Measurements from ENCODE around the gene TPH2. TPM values are rescaled to one million over a fixed set of nuclear protein-coding genes. Genes with fewer than 3 reads are reported as not detected.

The TPH2 gene
- total RNA-seq, 1 experiment from 2014 or later, result 0.66 TPM

DNA sequence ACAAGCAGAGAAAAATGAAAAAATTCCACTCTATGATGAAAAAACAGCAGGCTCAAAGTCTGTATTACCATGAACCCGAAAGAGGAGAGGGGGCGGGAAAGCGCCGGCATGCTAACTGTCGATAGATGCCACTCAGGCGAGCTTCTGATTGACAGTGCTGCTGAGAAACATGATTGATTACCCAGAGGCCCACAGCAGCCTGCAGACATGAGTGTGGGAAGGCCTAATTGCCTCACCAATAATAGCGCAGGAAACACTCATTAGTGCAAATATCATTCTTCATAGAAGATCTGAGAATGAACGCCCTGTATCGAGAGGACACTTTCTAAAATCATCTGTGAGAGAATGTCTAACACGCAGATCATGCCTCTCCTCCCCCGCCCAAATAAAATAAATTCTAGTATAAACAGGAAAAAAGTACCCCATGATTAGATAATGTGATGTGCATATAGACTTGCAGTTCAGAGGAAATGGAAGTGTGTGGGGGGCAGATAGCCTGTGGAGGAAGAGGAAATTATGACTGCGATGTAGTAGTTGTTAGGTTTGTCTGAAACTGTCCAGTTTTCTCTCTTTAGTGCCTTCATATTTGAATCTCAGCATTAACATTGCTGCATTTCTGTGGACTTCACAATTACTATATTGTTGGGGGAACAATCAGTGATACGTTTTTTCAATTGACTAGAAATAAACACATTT is 15.6 kb downstream of the TPH2 start:
- Histone ChIP-seq H2BK5ac (ENCODE audit: insufficient read length, low read length) (no peak overlapping the region), H3K4me2 (ENCODE audit: insufficient read depth, insufficient read length, low read length) (no peak overlapping the region), H2AFZ (ENCODE audit: low read length) (no peak overlapping the region), H3K9ac (ENCODE audit: extremely low read depth, insufficient read length, low read length) (no peak overlapping the region), H2BK120ac (ENCODE audit: low read depth, low read length, poor library complexity, severe bottlenecking) (no peak overlapping the region), H3K4me1 (ENCODE audit: insufficient read depth, low read length) (peaks cover 20% of the 10 kb centered on the region), H4K91ac (ENCODE audit: insufficient read length, low read depth, low read length) (no peak overlapping the region), H4K5ac (ENCODE audit: insufficient read length, low read depth, low read length) (no peak overlapping the region), H2BK15ac (ENCODE audit: low read depth, low read length) (no peak overlapping the region), H3K18ac (ENCODE audit: insufficient read length, low read depth, low read length) (no peak overlapping the region), H4K8ac (replicated peaks; ENCODE audit: insufficient read length, low read depth, low read length) (no peak overlapping the region), H3K4ac (ENCODE audit: low read depth, low read length) (no peak overlapping the region), H2AK5ac (ENCODE audit: insufficient read length, low read length) (no peak overlapping the region), H2BK20ac (ENCODE audit: low read depth, low read length, poor library complexity, severe bottlenecking) (no peak overlapping the region), H3K23ac (ENCODE audit: insufficient read length, low read depth, low read length) (no peak overlapping the region), H4K20me1 (ENCODE audit: control insufficient read depth, insufficient read depth, insufficient read length) (no peaks in the 10 kb centered on the region), H3T11ph (ENCODE audit: low read length) (no peak overlapping the region), H3K79me2 (ENCODE audit: insufficient read depth, low read length) (no peaks in the 10 kb centered on the region), H3K79me1 (ENCODE audit: insufficient read depth, low read depth, low read length, poor library complexity, severe bottlenecking) (no peaks in the 10 kb centered on the region), H3K27me3 (ENCODE audit: insufficient read depth, low read length) (no peaks in the 10 kb centered on the region), H3K56ac (ENCODE audit: insufficient read length, low read depth, low read length) (no peak overlapping the region), H3K14ac (ENCODE audit: insufficient read depth, low read length) (no peak overlapping the region), H3K27ac (ENCODE audit: insufficient read length, low read depth, low read length) (no peak overlapping the region), H2BK12ac (ENCODE audit: insufficient read length, low read depth, low read length) (no peak overlapping the region), H3K23me2 (ENCODE audit: insufficient read length, low read depth, low read length, poor library complexity, severe bottlenecking) (no peaks in the 10 kb centered on the region), H3K9me3 (ENCODE audit: control insufficient read depth, low read depth, low read length) (no peaks in the 10 kb centered on the region)
- H3K36me3 Mint-ChIP-seq (ENCODE audit: insufficient read depth in 1 of 3, low read depth in 3 of 3), result no peaks in the 10 kb centered on the region
- no peak overlapping the region for H3K4me3 Mint-ChIP-seq
- TF ChIP-seq, protein P1, sequence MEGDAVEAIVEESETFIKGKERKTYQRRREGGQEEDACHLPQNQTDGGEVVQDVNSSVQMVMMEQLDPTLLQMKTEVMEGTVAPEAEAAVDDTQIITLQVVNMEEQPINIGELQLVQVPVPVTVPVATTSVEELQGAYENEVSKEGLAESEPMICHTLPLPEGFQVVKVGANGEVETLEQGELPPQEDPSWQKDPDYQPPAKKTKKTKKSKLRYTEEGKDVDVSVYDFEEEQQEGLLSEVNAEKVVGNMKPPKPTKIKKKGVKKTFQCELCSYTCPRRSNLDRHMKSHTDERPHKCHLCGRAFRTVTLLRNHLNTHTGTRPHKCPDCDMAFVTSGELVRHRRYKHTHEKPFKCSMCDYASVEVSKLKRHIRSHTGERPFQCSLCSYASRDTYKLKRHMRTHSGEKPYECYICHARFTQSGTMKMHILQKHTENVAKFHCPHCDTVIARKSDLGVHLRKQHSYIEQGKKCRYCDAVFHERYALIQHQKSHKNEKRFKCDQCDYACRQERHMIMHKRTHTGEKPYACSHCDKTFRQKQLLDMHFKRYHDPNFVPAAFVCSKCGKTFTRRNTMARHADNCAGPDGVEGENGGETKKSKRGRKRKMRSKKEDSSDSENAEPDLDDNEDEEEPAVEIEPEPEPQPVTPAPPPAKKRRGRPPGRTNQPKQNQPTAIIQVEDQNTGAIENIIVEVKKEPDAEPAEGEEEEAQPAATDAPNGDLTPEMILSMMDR (conservative IDR thresholded peaks at IDR 0.05), result no peak
- H3K27ac Mint-ChIP-seq, result 0 out of 7 replicates have a peak overlapping the region, but pooled peaks of 1 of the 3 experiments have one; percentile 30
- WGBS (ENCODE audit: extremely low coverage, insufficient read length, low lambda C conversion rate), result no CpG with 5 or more reads among the region's 13 CpGs
- H3K27me3 Mint-ChIP-seq (ENCODE audit: low read depth), result no peaks in the 10 kb centered on the region
- H3K9me3 Mint-ChIP-seq, result no peaks in the 10 kb centered on the region
- H3K4me1 Mint-ChIP-seq, result peaks cover 60 to 65% of the 10 kb centered on the region in 2 experiments
- DNase-seq, result no peak

All from H9 (cell line).